Astrocyte (in vitro differentiated cells and primary cell): ENCODE measurements around the gene CHST11. TPM values are rescaled to one million over a fixed set of nuclear protein-coding genes. Genes with fewer than 3 reads are reported as not detected.

Source experiments
- DNase-seq: peaks from one replicate; pipeline ENCODE4 v3.0.0-alpha.2; 2010; ENCODE audit warnings: low read depth
- FAIRE-seq: peaks from 2 replicates; lab custom pipeline; 2011; peaks lifted over from hg19 to GRCh38; lab: Jason Lieb, UNC
- H2AFZ ChIP-seq: 2 replicates; pipeline ENCODE4 v1.6.0; 2012; ENCODE audit warnings: low read depth, low read length, inconsistent platforms
- H3K27ac ChIP-seq: 2 replicates; pipeline ENCODE4 v1.5.1; 2011; ENCODE audit warnings: low read depth, low read length, inconsistent platforms
- H3K27me3 ChIP-seq: 2 replicates; pipeline ENCODE4 v1.6.0; 2011; ENCODE audit warnings: low read length, inconsistent platforms; ENCODE audit not compliant: insufficient read depth
- H3K36me3 ChIP-seq: 2 replicates; pipeline ENCODE4 v1.5.1; 2011; ENCODE audit warnings: low read length, inconsistent platforms; ENCODE audit not compliant: insufficient read depth
- H3K4me1 ChIP-seq: 2 replicates; pipeline ENCODE4 v1.5.1; 2011; ENCODE audit warnings: low read length, inconsistent platforms; ENCODE audit not compliant: insufficient read depth
- H3K4me2 ChIP-seq: 2 replicates; pipeline ENCODE4 v1.6.0; 2012; ENCODE audit warnings: low read length, inconsistent platforms
- H3K4me3 ChIP-seq: 2 replicates; pipeline ENCODE4 v1.5.1; 2011; ENCODE audit warnings: low read depth, mild to moderate bottlenecking, low read length, inconsistent platforms; ENCODE audit not compliant: insufficient read depth
- H3K79me2 ChIP-seq: 2 replicates; pipeline ENCODE4 v1.6.0; 2012; ENCODE audit warnings: mild to moderate bottlenecking, low read length, inconsistent platforms; ENCODE audit not compliant: insufficient read depth
- H3K9ac ChIP-seq: 2 replicates; pipeline ENCODE4 v1.6.0; 2012; ENCODE audit warnings: mild to moderate bottlenecking, low read length, inconsistent platforms
- H3K9me3 ChIP-seq: 2 replicates; pipeline ENCODE4 v1.5.1; 2012; ENCODE audit warnings: low read depth, mild to moderate bottlenecking, low read length, inconsistent platforms; ENCODE audit not compliant: insufficient read depth
- H4K20me1 ChIP-seq: 2 replicates; pipeline ENCODE4 v1.6.0; 2012; ENCODE audit warnings: low read length, inconsistent platforms; ENCODE audit not compliant: insufficient read depth
- H3K27ac Mint-ChIP-seq: one replicate; pipeline ENCODE4 v1.8.0; 2021; ENCODE audit warnings: mild to moderate bottlenecking, mixed read lengths; ENCODE audit not compliant: unreplicated experiment
- H3K27me3 Mint-ChIP-seq: one replicate; pipeline ENCODE4 v1.8.0; 2021; ENCODE audit warnings: low read depth, mixed read lengths; ENCODE audit not compliant: unreplicated experiment
- H3K36me3 Mint-ChIP-seq: one replicate; pipeline ENCODE4 v1.8.0; 2021; ENCODE audit warnings: low read depth, mixed read lengths; ENCODE audit not compliant: unreplicated experiment
- H3K4me1 Mint-ChIP-seq: one replicate; pipeline ENCODE4 v1.8.0; 2021; ENCODE audit warnings: low read depth, mixed read lengths; ENCODE audit not compliant: unreplicated experiment
- H3K4me3 Mint-ChIP-seq: one replicate; pipeline ENCODE4 v1.8.0; 2021; ENCODE audit warnings: mild to moderate bottlenecking, moderate library complexity, mixed read lengths; ENCODE audit not compliant: unreplicated experiment
- H3K9me3 Mint-ChIP-seq: one replicate; pipeline ENCODE4 v1.8.0; 2021; ENCODE audit warnings: mild to moderate bottlenecking, mixed read lengths; ENCODE audit not compliant: unreplicated experiment
- EZH2 ChIP-seq: IDR thresholded peaks from 2 replicates; pipeline ENCODE4 v1.6.1; 2012; ENCODE audit warnings: mild to moderate bottlenecking, low read length, inconsistent platforms; ENCODE audit not compliant: insufficient read depth
- total RNA-seq: library from RNA; stranded (reverse); gene quantifications from 2 replicates; pipeline ENCODE4 v1.2.1, GENCODE V29; 2021
- TF ChIP-seq, protein P1 (sequence below): IDR thresholded peaks from 2 replicates; pipeline ENCODE4 v1.5.1; 2011; ENCODE audit warnings: low read depth, mild to moderate bottlenecking, inconsistent platforms, low read length, moderate library complexity; ENCODE audit not compliant: insufficient read depth

CHST11 gene
- total RNA-seq, 1 donor from 2014 or later, result 30.2 TPM

DNA sequence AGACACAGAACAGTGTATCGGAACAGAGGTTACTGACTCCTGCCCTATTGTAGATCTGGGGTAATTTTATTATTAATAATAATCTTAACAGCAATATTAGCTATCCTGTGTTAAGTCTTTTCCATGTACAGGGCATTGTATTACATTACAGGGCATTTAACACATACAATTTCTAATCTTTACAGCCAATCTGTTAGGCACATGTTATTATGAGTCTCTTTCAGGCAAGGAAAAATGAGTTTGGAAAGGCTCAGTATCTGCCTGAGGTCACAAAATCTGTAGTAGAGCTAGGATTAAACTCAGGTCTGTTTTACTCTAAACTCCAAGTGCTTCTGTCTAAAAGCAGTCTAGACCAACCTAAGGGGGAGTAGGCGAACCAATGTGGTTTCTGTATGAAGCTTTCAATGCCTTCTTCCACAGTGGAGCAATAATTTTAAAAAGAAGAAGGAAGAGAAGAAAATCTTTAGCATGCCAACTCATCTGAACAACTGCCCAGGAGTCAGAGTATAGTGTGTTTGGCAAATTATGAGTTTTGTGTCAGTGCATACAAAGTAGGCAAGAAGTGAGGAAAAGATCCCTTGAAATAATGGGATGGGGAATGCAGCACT, 192.6 kb downstream of the CHST11 start:
- H4K20me1 ChIP-seq, result peaks cover 54% of the 10 kb centered on the region
- no peaks in the 10 kb centered on the region for H3K36me3 ChIP-seq
- Mint-ChIP-seq H3K27me3 (no peaks in the 10 kb centered on the region), H3K27ac (no peak overlapping the region), H3K4me3 (no peak overlapping the region), H3K9me3 (no peaks in the 10 kb centered on the region), H3K36me3 (peaks cover 12% of the 10 kb centered on the region), H3K4me1 (no peaks in the 10 kb centered on the region)
- no peak overlapping the region for H2AFZ ChIP-seq
- no peaks in the 10 kb centered on the region for H3K4me1 ChIP-seq
- H3K27ac ChIP-seq, result no peak overlapping the region
- no peak overlapping the region for H3K4me2 ChIP-seq
- peaks cover 5% of the 10 kb centered on the region for H3K79me2 ChIP-seq
- no peak for TF ChIP-seq EZH2
- TF ChIP-seq, protein P1, sequence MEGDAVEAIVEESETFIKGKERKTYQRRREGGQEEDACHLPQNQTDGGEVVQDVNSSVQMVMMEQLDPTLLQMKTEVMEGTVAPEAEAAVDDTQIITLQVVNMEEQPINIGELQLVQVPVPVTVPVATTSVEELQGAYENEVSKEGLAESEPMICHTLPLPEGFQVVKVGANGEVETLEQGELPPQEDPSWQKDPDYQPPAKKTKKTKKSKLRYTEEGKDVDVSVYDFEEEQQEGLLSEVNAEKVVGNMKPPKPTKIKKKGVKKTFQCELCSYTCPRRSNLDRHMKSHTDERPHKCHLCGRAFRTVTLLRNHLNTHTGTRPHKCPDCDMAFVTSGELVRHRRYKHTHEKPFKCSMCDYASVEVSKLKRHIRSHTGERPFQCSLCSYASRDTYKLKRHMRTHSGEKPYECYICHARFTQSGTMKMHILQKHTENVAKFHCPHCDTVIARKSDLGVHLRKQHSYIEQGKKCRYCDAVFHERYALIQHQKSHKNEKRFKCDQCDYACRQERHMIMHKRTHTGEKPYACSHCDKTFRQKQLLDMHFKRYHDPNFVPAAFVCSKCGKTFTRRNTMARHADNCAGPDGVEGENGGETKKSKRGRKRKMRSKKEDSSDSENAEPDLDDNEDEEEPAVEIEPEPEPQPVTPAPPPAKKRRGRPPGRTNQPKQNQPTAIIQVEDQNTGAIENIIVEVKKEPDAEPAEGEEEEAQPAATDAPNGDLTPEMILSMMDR, result no peak
- no peak for DNase-seq
- no peak overlapping the region for H3K9ac ChIP-seq
- no peaks in the 10 kb centered on the region for H3K27me3 ChIP-seq
- no peaks in the 10 kb centered on the region for H3K9me3 ChIP-seq
- no peak for FAIRE-seq
- H3K4me3 ChIP-seq, result no peak overlapping the region

- H3K36me3 ChIP-seq, result no peaks in the 10 kb centered on the region
Observed at GRCh38 chr12:104649921-104650320, 193.2 kb downstream of the CHST11 start.

GRCh38 chr12:104650541-104650940, 193.8 kb downstream of the CHST11 start:
- TF ChIP-seq EZH2, result no peak
- TF ChIP-seq, protein P1, result no peak
- Histone ChIP-seq H3K9ac (no peak overlapping the region), H3K9me3 (no peaks in the 10 kb centered on the region), H3K27ac (no peak overlapping the region), H3K79me2 (peaks cover 6% of the 10 kb centered on the region), H3K27me3 (no peaks in the 10 kb centered on the region), H3K4me1 (no peaks in the 10 kb centered on the region), H3K36me3 (no peaks in the 10 kb centered on the region), H3K4me2 (no peak overlapping the region), H3K4me3 (no peak overlapping the region), H2AFZ (no peak overlapping the region), H4K20me1 (peaks cover 64% of the 10 kb centered on the region)
- no peak for DNase-seq
- Mint-ChIP-seq H3K4me1 (peaks cover 6% of the 10 kb centered on the region), H3K9me3 (no peaks in the 10 kb centered on the region), H3K4me3 (no peak overlapping the region), H3K36me3 (peaks cover 9% of the 10 kb centered on the region), H3K27ac (no peak overlapping the region), H3K27me3 (no peaks in the 10 kb centered on the region)
- no peak for FAIRE-seq

More at GRCh38 chr12:104649921-104650320, 193.2 kb downstream of the CHST11 start:
- Mint-ChIP-seq H3K9me3 (no peaks in the 10 kb centered on the region), H3K27me3 (no peaks in the 10 kb centered on the region), H3K4me1 (peaks cover 6% of the 10 kb centered on the region), H3K4me3 (peak overlapping the region; percentile 40), H3K27ac (no peak overlapping the region), H3K36me3 (peaks cover 9% of the 10 kb centered on the region)
- no peaks in the 10 kb centered on the region for H3K4me1 ChIP-seq
- no peak overlapping the region for H3K9ac ChIP-seq
- H4K20me1 ChIP-seq, result peaks cover 58% of the 10 kb centered on the region
- TF ChIP-seq, protein P1, result no peak
- no peak for TF ChIP-seq EZH2
- no peak for FAIRE-seq
- H3K27ac ChIP-seq, result no peak overlapping the region
- H3K4me2 ChIP-seq, result no peak overlapping the region
- H3K79me2 ChIP-seq, result peaks cover 5% of the 10 kb centered on the region
- H3K9me3 ChIP-seq, result no peaks in the 10 kb centered on the region
- H2AFZ ChIP-seq, result no peak overlapping the region
- no peaks in the 10 kb centered on the region for H3K27me3 ChIP-seq
- no peak overlapping the region for H3K4me3 ChIP-seq
- DNase-seq, result no peak
